ENCODE measurements around the gene SLAIN2. TPM values are rescaled to one million over a fixed set of nuclear protein-coding genes. Genes with fewer than 3 reads are reported as not detected.

SLAIN2 gene
- total RNA-seq, 6 donors from 2014 or later, result 20.6 to 90.9 (median 68.8) TPM

- DNase-seq (no peak), ATAC-seq (ENCODE audit: low FRiP score in 2 of 2) (no peak)
- Histone ChIP-seq H3K4me3 (no peak overlapping the region), H3K27me3 (no peaks in the 10 kb centered on the region), H3K36me3 (no peaks in the 10 kb centered on the region), H3K4me1 (no peaks in the 10 kb centered on the region), H3K27ac (no peak overlapping the region), H3K9me3 (no peaks in the 10 kb centered on the region)
- TF ChIP-seq POLR2A (IDR thresholded peaks at IDR 0.05) (no peak), CTCF (IDR thresholded peaks at IDR 0.05) (no peak), POLR2AphosphoS5 (IDR thresholded peaks at IDR 0.05) (no peak)
- WGBS, 2 donors, result 42 to 85% methylated on average over 2 of the region's 2 CpGs
Observed at GRCh38 chr4:48324281-48324680, 17.0 kb upstream of the SLAIN2 start.

DNA sequence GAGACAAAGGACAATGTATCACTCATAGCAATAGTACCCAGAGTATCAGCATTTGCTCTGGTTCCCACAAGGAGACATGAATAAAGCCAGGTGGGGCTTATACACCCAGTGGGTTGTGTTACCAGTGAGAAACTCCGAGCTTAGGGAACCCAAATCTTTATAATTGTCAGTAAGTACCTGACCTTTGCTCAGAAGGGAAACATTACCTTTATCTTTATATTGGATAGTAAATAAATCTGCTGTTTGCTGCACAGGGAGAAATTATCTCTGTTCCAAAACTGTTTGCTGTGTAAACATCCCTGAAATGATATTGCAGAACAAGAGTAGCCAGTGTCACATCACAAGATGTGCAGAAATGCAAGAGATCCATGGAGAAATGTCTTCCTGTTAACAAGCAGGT lies 12.1 kb upstream of the SLAIN2 start:
- ATAC-seq (ENCODE audit: low FRiP score in 2 of 2), result no peak
- DNase-seq, result no peak
- WGBS, 2 donors, result 56 to 78% methylated on average over 1 of the region's 1 CpG

GRCh38 chr4:48329976-48330375 lies 11.4 kb upstream of the SLAIN2 start:
- Histone ChIP-seq H3K27me3 (no peaks in the 10 kb centered on the region), H3K9me3 (no peaks in the 10 kb centered on the region), H3K4me1 (no peaks in the 10 kb centered on the region), H3K27ac (no peak overlapping the region), H3K4me3 (no peak overlapping the region), H3K36me3 (no peaks in the 10 kb centered on the region)
- DNase-seq (no peak), ATAC-seq (ENCODE audit: low FRiP score in 2 of 2) (peak in 1 of 2 donors; percentile 76)
- TF ChIP-seq CTCF (IDR thresholded peaks at IDR 0.05) (no peak), POLR2AphosphoS5 (IDR thresholded peaks at IDR 0.05) (no peak), EP300 (IDR thresholded peaks at IDR 0.05) (no peak), POLR2A (IDR thresholded peaks at IDR 0.05) (no peak)

More for the DNA sequence above, 12.1 kb upstream of the SLAIN2 start:
- no peak overlapping the region for H3K27ac ChIP-seq
- TF ChIP-seq CTCF (IDR thresholded peaks at IDR 0.05) (no peak), POLR2A (IDR thresholded peaks at IDR 0.05) (no peak), EP300 (IDR thresholded peaks at IDR 0.05) (no peak), POLR2AphosphoS5 (IDR thresholded peaks at IDR 0.05) (no peak)
- no peaks in the 10 kb centered on the region for H3K36me3 ChIP-seq
- no peaks in the 10 kb centered on the region for H3K4me1 ChIP-seq
- H3K27me3 ChIP-seq, result no peaks in the 10 kb centered on the region
- H3K4me3 ChIP-seq, result no peak overlapping the region
- H3K9me3 ChIP-seq, result no peaks in the 10 kb centered on the region

DNA sequence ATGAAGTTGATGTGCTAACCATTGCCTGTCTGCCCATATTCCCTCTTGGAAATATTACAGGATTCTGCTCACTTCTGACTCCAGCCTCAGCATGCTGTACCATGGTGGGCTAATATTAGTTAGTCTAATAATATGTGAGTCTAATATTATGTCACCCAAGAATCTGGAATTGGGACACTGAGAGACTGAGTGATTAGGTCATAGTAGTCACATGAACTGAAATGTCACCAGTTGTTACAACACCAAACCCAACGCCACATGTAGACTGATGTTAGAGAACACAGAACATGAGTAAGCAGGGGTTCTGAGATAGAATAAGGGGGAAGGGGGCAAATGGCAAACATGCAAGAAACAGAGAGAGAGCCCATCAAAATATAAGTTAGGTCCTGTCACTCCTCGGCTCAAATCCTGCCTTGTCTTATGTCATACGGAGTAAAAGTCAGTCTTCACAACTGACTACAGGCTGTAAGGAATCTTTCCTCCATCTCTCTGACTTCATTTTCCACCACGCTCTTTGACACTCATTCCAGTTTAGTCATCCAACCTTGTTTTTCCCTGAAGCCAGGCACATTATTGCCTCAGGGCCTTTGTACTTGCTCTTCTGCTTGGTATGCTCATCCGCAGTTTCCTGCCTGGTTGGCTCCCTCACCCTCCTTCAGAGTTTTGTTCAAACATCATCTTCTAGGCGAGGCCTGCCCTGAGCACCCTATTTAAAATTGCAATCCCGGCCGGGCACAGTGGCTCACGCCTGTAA lies 9.6 kb upstream of the SLAIN2 start:
- Histone ChIP-seq H3K27ac (no peak overlapping the region), H3K36me3 (no peaks in the 10 kb centered on the region), H3K4me3 (no peak overlapping the region), H3K4me1 (no peaks in the 10 kb centered on the region), H3K27me3 (no peaks in the 10 kb centered on the region), H3K9me3 (no peaks in the 10 kb centered on the region)
- ATAC-seq (ENCODE audit: low FRiP score in 2 of 2) (peak in 1 of 2 donors; percentile 66), DNase-seq (no peak)
- no peak for TF ChIP-seq CTCF (IDR thresholded peaks at IDR 0.05)
- TF ChIP-seq POLR2AphosphoS5 (IDR thresholded peaks at IDR 0.05), result peak in 1 of 2 donors; percentile 27
- TF ChIP-seq POLR2A (IDR thresholded peaks at IDR 0.05), result no peak
- peak in 1 of 4 donors; percentile 53 for TF ChIP-seq EP300 (IDR thresholded peaks at IDR 0.05)
- WGBS, 2 donors, result 89 to 90% methylated on average over 9 of the region's 9 CpGs

DNA sequence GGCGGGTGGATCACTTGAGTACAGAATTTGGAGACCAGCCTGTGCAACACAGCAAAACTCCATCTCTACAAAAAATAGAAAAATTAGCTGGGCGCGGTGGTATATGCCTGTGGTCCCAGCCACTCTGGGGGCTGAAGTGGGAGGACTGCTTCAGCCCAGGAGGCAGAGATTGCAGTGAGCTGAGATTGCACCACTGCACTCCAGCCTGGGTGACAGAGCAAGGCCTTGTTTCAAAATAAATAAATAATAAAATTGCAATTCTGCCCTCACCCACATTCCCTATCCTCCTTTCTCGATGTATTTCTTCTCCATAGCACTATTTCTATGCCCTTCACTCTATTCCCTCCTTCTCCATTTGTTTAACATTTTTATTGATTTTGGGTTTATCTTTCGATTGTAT lies 8.7 kb upstream of the SLAIN2 start:
- H3K9me3 ChIP-seq, result no peaks in the 10 kb centered on the region
- H3K36me3 ChIP-seq, result no peaks in the 10 kb centered on the region
- no peaks in the 10 kb centered on the region for H3K27me3 ChIP-seq
- WGBS, 2 donors, result 91 to 96% methylated on average over 5 of the region's 5 CpGs
- no peaks in the 10 kb centered on the region for H3K4me1 ChIP-seq
- DNase-seq (no peak), ATAC-seq (ENCODE audit: low FRiP score in 2 of 2) (no peak)
- H3K4me3 ChIP-seq, result no peak overlapping the region
- TF ChIP-seq POLR2AphosphoS5 (IDR thresholded peaks at IDR 0.05) (no peak), EP300 (IDR thresholded peaks at IDR 0.05) (no peak), CTCF (IDR thresholded peaks at IDR 0.05) (no peak), POLR2A (IDR thresholded peaks at IDR 0.05) (no peak)
- no peak overlapping the region for H3K27ac ChIP-seq

All from upper lobe of left lung (tissue), 6 donors.